Measurements from ENCODE around the gene CHST12.

Gene CHST12

DNA sequence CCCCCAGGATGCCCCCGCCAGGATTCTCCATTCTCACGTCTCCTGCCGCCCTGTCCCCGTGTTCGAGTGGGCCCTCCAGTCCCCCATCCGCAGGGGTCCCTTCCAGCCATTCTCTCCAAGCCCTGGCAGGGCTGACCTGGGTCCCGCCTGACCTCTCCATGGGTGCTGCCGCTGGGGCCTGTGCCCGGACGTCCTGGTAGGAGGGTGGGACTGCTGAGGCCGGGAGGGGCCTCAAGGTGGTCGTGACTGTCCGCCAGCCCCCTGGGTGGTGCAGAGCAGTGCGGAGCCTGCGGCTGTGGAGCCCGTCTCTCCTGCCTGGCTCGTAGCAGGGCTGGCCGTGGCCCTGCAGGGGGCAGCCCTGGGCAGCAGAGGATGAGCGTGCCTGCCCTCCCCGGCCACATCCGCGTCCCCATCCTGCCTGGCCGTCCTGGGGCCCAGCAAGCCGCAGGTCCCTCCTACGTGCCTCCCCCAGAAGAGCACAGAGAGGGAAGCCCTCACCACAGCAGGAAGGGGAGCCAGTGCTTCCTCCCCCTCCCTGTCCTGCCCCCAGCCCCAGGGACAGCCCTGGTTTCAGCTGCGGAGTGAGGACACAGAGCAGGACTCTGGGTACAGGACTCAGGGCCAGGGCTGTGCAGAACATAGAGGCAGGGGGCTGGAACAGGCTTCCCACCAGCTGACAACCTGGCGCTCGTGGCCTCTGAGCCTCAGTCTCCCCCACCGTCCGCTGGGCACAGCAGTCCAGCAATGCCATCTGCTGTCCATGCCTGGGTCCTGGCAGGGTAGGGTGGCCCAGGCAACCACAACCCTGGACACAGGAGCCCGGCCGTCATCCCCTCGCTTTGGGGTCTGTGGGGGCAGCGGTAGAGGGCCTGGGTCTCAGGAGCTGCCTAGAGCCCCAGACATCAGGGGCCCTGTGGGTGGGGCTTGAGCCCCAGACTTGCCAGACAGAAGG, 74.3 kb downstream of the CHST12 start:
- DNase-seq = peak; percentile 73
- H3K9me3 Mint-ChIP-seq = peaks cover under 1% of the 10 kb centered on the region
- no peak overlapping the region for H3K27ac Mint-ChIP-seq
- H3K4me3 Mint-ChIP-seq = no peak overlapping the region
- peaks cover 3% of the 10 kb centered on the region for H3K4me1 Mint-ChIP-seq (ENCODE audit: low read depth)
- H3K27me3 Mint-ChIP-seq = no peaks in the 10 kb centered on the region
- H3K36me3 Mint-ChIP-seq (ENCODE audit: low read depth) = no peaks in the 10 kb centered on the region

DNA sequence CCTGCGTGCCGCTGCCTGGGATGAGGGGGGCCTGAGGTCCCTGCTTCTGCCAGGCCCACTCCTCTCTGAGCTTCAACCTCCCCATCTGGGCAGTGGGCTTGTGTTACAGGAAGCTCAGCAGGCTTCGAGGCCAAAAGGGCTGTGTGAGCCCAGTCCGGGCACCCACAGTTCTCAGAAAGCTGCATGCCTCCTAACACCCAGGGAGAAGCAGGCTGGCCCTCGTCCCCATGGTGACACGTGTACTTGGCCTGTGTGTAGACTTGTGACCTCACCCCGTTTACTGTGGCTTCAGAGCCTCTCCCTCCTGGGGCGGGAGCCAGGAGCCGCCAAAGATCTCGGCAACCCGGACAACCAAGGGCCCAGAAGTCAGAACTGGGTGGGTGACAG, 75.0 kb downstream of the CHST12 start:
- no peaks in the 10 kb centered on the region for H3K27me3 Mint-ChIP-seq
- DNase-seq = no peak

DNA sequence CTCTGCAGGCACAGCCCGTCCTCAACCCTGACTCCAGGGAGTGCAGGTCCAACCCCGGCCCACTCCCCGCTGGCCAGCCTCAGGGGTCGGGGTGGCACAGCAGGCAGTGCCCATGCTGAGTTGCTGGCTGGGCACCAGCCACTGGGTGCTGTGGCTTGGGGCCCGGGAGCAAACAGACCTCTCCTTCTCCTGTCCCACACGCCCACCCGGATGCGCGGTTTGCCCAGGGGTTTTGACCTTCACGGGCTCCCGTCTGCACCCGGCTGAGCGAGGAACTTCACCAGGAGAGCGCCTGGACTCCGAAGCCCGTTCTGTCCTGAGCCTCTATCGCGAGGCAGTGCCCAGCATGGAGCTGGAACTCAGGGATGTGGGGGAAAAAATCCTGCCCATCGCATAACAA, 75.4 kb downstream of the CHST12 start:
- DNase-seq = no peak
- Mint-ChIP-seq H3K4me3 (no peak overlapping the region), H3K36me3 (ENCODE audit: low read depth) (no peaks in the 10 kb centered on the region), H3K27me3 (no peaks in the 10 kb centered on the region), H3K9me3 (peaks cover 4% of the 10 kb centered on the region), H3K27ac (no peak overlapping the region), H3K4me1 (ENCODE audit: low read depth) (peaks cover 3% of the 10 kb centered on the region)

More for the DNA sequence above, 75.0 kb downstream of the CHST12 start:
- no peak overlapping the region for H3K27ac Mint-ChIP-seq
- no peaks in the 10 kb centered on the region for H3K36me3 Mint-ChIP-seq (ENCODE audit: low read depth)
- no peak overlapping the region for H3K4me3 Mint-ChIP-seq
- peaks cover 4% of the 10 kb centered on the region for H3K9me3 Mint-ChIP-seq
- peaks cover 3% of the 10 kb centered on the region for H3K4me1 Mint-ChIP-seq (ENCODE audit: low read depth)

DNA sequence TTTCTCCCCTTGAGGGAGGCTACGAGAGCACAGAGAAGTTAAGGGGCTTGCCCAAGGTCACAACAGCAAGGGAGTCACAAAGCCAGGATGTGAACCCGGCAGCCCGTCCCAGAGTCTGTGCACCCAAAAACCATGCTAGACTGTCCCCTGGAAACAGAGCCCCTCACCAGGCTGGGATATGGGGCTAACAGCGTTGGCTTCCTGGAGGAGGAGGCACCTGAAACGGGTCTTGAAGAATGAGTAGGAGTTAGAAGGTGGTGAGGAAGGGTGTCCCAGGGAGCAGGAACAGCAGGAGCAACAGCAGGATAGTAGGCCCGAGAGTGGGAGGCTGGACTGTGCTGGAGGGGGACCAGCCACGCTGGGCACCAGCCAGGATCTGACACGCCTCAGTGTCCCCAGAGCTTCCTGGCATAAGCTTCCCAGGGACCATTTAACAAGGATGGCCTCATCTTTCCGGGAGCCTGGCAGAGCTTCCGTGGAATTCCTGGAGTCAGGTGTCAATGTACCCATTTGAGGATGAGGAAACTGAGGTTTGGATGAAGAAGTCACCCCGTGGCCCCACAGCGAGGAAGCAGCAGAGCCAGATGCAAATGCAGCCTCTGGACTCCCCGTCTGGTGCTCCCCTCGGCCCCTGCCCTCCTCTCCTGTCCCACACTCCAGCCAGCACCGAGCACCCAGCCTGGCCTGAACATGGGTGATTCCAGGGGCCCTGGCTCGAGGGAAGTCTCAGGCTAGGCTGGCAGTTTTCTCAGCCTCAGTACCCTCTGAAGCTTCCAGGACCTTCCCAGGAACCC, 76.1 kb downstream of the CHST12 start:
- no peak overlapping the region for H3K27ac Mint-ChIP-seq
- no peaks in the 10 kb centered on the region for H3K27me3 Mint-ChIP-seq
- no peak for DNase-seq
- H3K36me3 Mint-ChIP-seq (ENCODE audit: low read depth) = no peaks in the 10 kb centered on the region
- H3K9me3 Mint-ChIP-seq = peaks cover 4% of the 10 kb centered on the region
- peaks cover 3% of the 10 kb centered on the region for H3K4me1 Mint-ChIP-seq (ENCODE audit: low read depth)
- H3K4me3 Mint-ChIP-seq = no peak overlapping the region

DNA sequence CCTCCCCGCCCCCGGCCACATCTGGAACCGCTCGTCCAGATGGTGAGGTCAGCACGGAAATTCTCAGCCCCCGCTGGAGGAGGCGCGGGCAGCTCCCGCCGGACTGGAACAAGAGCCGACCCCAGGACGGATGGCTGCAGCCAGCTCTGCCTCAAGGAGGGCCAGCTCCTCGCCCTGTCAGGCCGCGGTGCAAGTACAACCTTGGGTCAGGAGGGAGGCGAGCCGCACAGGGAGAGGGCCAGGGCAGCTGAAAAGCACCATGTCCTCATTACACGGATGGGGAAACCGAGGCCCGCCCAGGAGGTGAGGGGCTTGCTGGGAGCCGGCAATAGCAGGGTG, 76.6 kb downstream of the CHST12 start:
- DNase-seq = no peak
- no peaks in the 10 kb centered on the region for H3K36me3 Mint-ChIP-seq (ENCODE audit: low read depth)
- H3K27ac Mint-ChIP-seq = no peak overlapping the region
- no peaks in the 10 kb centered on the region for H3K27me3 Mint-ChIP-seq
- H3K4me3 Mint-ChIP-seq = no peak overlapping the region
- peaks cover 3% of the 10 kb centered on the region for H3K4me1 Mint-ChIP-seq (ENCODE audit: low read depth)
- H3K9me3 Mint-ChIP-seq = peaks cover 4% of the 10 kb centered on the region

DNA sequence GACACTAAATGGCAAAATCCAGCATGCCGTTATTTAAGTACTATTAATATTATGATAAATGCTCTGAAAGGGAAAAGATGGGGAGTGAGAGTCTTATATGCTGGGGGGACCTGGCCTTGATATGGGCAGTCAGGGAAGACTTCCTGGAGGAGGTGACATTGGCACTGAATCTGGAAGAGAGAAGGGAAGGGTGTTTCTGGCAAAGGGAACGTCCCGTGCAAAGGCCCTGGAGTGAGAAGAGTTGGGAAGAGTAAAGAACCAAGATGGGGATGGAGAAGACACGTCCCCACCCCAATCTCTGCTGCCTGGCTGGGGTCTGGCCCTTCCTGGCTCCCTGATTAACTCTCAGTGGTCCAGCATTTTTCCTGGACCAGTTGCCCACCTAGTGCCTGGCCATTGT, 77.8 kb downstream of the CHST12 start:
- Mint-ChIP-seq H3K4me1 (ENCODE audit: low read depth) (peaks cover 3% of the 10 kb centered on the region), H3K9me3 (peaks cover 4% of the 10 kb centered on the region), H3K36me3 (ENCODE audit: low read depth) (no peaks in the 10 kb centered on the region), H3K27ac (no peak overlapping the region), H3K27me3 (no peaks in the 10 kb centered on the region), H3K4me3 (no peak overlapping the region)
- DNase-seq = no peak

- Mint-ChIP-seq H3K4me1 (ENCODE audit: low read depth) (no peaks in the 10 kb centered on the region), H3K27me3 (no peaks in the 10 kb centered on the region), H3K4me3 (no peak overlapping the region), H3K27ac (no peak overlapping the region), H3K36me3 (ENCODE audit: low read depth) (no peaks in the 10 kb centered on the region), H3K9me3 (peaks cover 4% of the 10 kb centered on the region)
- DNase-seq = no peak
Observed at GRCh38 chr7:2482725-2483451, 79.5 kb downstream of the CHST12 start.

DNA sequence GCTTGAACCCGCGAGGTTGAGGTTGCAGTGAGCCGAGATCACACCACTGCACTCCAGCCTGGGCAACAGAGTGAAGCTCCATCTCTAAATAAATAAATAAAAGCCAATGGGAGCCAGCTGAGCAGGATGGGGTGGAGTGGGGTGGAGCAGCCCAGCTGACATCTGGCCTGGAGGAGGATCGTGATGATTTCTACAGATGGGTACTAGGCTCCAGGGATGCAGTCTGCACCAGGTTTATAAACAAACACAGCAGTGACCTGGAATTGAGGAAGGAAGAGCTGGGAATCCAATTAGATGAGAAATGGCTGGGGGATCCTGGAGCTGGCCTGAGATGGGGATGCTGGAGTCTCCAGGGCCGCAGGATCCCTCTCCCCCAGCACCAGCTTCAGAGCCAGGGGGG, 80.1 kb downstream of the CHST12 start:
- H3K27me3 Mint-ChIP-seq = no peaks in the 10 kb centered on the region
- DNase-seq = no peak
- H3K27ac Mint-ChIP-seq = no peak overlapping the region
- H3K36me3 Mint-ChIP-seq (ENCODE audit: low read depth) = no peaks in the 10 kb centered on the region
- H3K4me3 Mint-ChIP-seq = no peak overlapping the region
- H3K4me1 Mint-ChIP-seq (ENCODE audit: low read depth) = no peaks in the 10 kb centered on the region
- peaks cover 4% of the 10 kb centered on the region for H3K9me3 Mint-ChIP-seq

DNA sequence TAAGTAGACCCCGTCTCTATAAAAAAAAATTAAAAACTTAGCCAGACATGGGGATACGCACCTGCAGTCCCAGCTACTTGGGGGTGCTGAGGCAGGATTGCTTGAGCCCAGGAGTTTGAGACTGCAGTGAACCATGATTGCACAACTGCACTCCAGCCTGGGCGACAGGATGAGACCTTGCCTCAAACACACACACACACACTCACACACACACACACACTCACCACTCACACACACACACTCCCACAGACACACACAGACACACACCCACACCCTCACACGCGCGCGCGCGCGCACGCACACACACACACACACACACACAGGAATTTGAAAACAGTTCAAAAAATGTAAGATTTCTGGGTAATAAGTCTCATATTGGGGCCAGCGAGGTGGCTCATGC, 81.5 kb downstream of the CHST12 start:
- Mint-ChIP-seq H3K27ac (no peak overlapping the region), H3K27me3 (no peaks in the 10 kb centered on the region), H3K36me3 (ENCODE audit: low read depth) (no peaks in the 10 kb centered on the region), H3K4me3 (no peak overlapping the region), H3K4me1 (ENCODE audit: low read depth) (no peaks in the 10 kb centered on the region), H3K9me3 (peaks cover 4% of the 10 kb centered on the region)
- DNase-seq = no peak

- no peak overlapping the region for H3K4me3 Mint-ChIP-seq
- H3K9me3 Mint-ChIP-seq = peaks cover 4% of the 10 kb centered on the region
- H3K4me1 Mint-ChIP-seq (ENCODE audit: low read depth) = no peaks in the 10 kb centered on the region
- DNase-seq = no peak
- H3K27me3 Mint-ChIP-seq = no peaks in the 10 kb centered on the region
- no peaks in the 10 kb centered on the region for H3K36me3 Mint-ChIP-seq (ENCODE audit: low read depth)
- H3K27ac Mint-ChIP-seq = no peak overlapping the region
Observed at GRCh38 chr7:2487586-2488271, 84.3 kb downstream of the CHST12 start.

GRCh38 chr7:2488272-2488645, 84.8 kb downstream of the CHST12 start:
- no peaks in the 10 kb centered on the region for H3K27me3 Mint-ChIP-seq
- no peak overlapping the region for H3K27ac Mint-ChIP-seq
- no peak for DNase-seq
- H3K9me3 Mint-ChIP-seq = no peaks in the 10 kb centered on the region
- H3K36me3 Mint-ChIP-seq (ENCODE audit: low read depth) = no peaks in the 10 kb centered on the region
- no peak overlapping the region for H3K4me3 Mint-ChIP-seq
- H3K4me1 Mint-ChIP-seq (ENCODE audit: low read depth) = no peaks in the 10 kb centered on the region

- H3K4me3 Mint-ChIP-seq = no peak overlapping the region
- no peaks in the 10 kb centered on the region for H3K9me3 Mint-ChIP-seq
- no peak for DNase-seq
- no peaks in the 10 kb centered on the region for H3K4me1 Mint-ChIP-seq (ENCODE audit: low read depth)
- H3K36me3 Mint-ChIP-seq (ENCODE audit: low read depth) = no peaks in the 10 kb centered on the region
- H3K27me3 Mint-ChIP-seq = no peaks in the 10 kb centered on the region
- no peak overlapping the region for H3K27ac Mint-ChIP-seq
Observed at GRCh38 chr7:2488681-2489080, 85.3 kb downstream of the CHST12 start.

- Mint-ChIP-seq H3K27me3 (no peaks in the 10 kb centered on the region), H3K27ac (no peak overlapping the region), H3K4me1 (ENCODE audit: low read depth) (no peaks in the 10 kb centered on the region), H3K9me3 (no peaks in the 10 kb centered on the region), H3K4me3 (no peak overlapping the region), H3K36me3 (ENCODE audit: low read depth) (no peaks in the 10 kb centered on the region)
- DNase-seq = no peak
Observed at GRCh38 chr7:2490181-2490651, 86.8 kb downstream of the CHST12 start.

GRCh38 chr7:2492038-2492437, 88.6 kb downstream of the CHST12 start:
- DNase-seq = no peak
- H3K27me3 Mint-ChIP-seq = peaks cover 3% of the 10 kb centered on the region
- no peak overlapping the region for H3K4me3 Mint-ChIP-seq
- no peak overlapping the region for H3K27ac Mint-ChIP-seq
- no peaks in the 10 kb centered on the region for H3K9me3 Mint-ChIP-seq
- no peaks in the 10 kb centered on the region for H3K36me3 Mint-ChIP-seq (ENCODE audit: low read depth)
- no peaks in the 10 kb centered on the region for H3K4me1 Mint-ChIP-seq (ENCODE audit: low read depth)

Data from activated T-cell treated with anti-CD3 and anti-CD28 coated beads, Interleukin-2, amount 50 U/mL, for 24 hours (primary cell).